ENCODE measurements around the gene LRCH1. TPM values are rescaled to one million over a fixed set of nuclear protein-coding genes. Genes with fewer than 3 reads are reported as not detected.

The LRCH1 gene
- total RNA-seq, 1 donor from 2014 or later: 3.4 TPM

DNA sequence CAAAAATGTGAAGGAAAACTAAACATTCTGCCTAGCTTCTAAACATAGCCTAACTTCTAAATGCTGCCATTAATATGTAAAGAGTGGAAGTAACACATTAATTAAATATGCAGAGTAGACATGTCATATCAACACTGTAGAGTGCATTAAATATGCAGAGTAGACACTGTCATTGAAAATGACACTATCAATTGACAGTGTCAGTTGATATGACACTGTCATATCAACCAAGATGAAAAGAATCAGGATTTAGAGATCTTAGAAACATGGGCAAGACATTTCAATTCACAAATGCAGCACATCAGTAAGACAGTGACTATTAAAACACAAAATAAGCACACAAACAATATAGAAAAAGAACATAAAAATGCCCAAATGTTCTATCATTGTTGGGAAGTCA, 218.7 kb downstream of the LRCH1 start:
- TF ChIP-seq, protein P1, sequence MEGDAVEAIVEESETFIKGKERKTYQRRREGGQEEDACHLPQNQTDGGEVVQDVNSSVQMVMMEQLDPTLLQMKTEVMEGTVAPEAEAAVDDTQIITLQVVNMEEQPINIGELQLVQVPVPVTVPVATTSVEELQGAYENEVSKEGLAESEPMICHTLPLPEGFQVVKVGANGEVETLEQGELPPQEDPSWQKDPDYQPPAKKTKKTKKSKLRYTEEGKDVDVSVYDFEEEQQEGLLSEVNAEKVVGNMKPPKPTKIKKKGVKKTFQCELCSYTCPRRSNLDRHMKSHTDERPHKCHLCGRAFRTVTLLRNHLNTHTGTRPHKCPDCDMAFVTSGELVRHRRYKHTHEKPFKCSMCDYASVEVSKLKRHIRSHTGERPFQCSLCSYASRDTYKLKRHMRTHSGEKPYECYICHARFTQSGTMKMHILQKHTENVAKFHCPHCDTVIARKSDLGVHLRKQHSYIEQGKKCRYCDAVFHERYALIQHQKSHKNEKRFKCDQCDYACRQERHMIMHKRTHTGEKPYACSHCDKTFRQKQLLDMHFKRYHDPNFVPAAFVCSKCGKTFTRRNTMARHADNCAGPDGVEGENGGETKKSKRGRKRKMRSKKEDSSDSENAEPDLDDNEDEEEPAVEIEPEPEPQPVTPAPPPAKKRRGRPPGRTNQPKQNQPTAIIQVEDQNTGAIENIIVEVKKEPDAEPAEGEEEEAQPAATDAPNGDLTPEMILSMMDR (IDR thresholded peaks at IDR 0.05; ENCODE audit: insufficient read depth, low read length, severe bottlenecking): no peak
- DNase-seq (ENCODE audit: low read depth) (no peak), FAIRE-seq (no peak)
- peaks cover 2% of the 10 kb centered on the region for H3K36me3 ChIP-seq (ENCODE audit: control insufficient read depth, insufficient read depth, low read length)
- no peak overlapping the region for H3K4me3 ChIP-seq (ENCODE audit: low read depth, low read length)
- no peaks in the 10 kb centered on the region for H3K27me3 ChIP-seq (ENCODE audit: control insufficient read depth, insufficient read depth, low read length)

DNA sequence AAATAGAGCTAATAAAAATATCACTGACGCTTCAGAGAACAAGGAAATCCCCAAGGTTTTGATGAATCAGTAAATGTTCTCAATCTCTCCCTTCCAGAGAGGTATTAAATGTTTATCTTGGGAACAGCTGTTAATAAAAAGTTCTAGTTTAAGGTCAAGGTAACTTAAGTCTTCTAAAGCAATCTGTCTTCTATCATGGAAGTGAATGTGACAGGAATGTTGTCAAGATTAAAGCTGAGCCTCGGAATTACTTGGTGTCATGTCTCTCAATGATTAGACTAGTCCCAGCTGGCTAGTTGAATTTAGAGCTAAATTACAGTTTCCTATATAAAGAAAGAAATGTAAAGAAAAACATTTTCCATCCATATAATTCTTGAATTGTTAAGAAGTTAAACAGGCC, 220.6 kb downstream of the LRCH1 start:
- H3K36me3 ChIP-seq (ENCODE audit: control insufficient read depth, insufficient read depth, low read length): peaks cover 2% of the 10 kb centered on the region
- FAIRE-seq: no peak
- TF ChIP-seq, protein P1 (IDR thresholded peaks at IDR 0.05; ENCODE audit: insufficient read depth, low read length, severe bottlenecking): no peak

DNA sequence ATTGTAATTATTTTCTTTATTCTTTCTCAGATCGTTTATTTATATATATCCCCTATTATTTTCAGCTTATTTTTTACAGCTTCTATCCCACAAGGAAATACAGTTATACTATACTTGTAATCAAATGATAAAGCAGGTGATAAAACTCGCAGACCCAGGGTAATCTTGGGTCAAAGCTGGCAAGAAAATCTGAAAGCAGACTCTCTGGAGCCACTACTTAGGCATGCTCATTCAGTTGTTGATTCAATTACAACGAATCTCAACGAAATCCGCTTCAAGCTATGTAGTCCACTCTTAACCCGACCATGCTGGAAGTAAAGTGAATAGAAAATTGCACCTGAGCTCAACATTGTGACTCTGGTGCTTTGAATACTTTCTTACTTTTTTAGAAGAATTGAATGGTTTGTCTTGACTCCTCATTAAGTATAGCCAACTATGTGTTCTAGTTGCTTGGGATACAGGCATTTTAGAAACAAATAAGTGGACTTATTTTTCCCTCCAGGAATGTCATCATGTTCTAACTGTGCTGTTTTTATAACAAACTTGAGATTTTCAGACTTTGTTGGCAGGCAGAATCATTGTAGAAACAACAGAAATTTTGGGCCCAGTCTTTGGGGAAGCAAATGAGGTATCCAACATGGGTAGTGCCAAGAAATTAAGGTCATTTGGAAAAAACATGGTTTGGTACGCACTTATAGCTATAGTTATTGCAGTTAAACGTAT, 222.6 kb downstream of the LRCH1 start:
- Histone ChIP-seq H3K4me3 (ENCODE audit: low read depth, low read length) (no peak overlapping the region), H3K36me3 (ENCODE audit: control insufficient read depth, insufficient read depth, low read length) (peaks cover 2% of the 10 kb centered on the region), H3K27me3 (ENCODE audit: control insufficient read depth, insufficient read depth, low read length) (no peaks in the 10 kb centered on the region)
- FAIRE-seq: no peak
- DNase-seq (ENCODE audit: low read depth): no peak
- TF ChIP-seq, protein P1 (IDR thresholded peaks at IDR 0.05; ENCODE audit: insufficient read depth, low read length, severe bottlenecking): no peak

More for the DNA sequence above, 220.6 kb downstream of the LRCH1 start:
- Histone ChIP-seq H3K27me3 (ENCODE audit: control insufficient read depth, insufficient read depth, low read length) (no peaks in the 10 kb centered on the region), H3K4me3 (ENCODE audit: low read depth, low read length) (no peak overlapping the region)
- DNase-seq (ENCODE audit: low read depth): no peak

DNA sequence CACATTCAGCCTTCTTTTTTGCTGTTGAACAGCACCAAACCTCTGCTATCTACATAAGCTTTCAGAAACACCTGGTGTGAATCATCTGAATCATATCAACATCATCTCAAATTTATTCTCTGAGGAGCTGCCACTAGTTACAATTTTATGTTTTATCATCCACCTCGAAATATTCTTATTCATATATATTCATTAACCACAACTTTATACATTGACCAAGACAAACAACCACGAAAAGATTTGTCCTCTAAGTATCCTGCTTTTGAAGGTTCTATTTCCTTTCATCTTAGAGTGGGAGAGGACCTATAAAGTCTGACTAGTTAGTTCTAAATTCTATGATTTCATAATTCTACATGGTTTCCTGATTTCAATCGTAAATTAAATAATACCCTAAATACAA, 225.1 kb downstream of the LRCH1 start:
- TF ChIP-seq, protein P1 (IDR thresholded peaks at IDR 0.05; ENCODE audit: insufficient read depth, low read length, severe bottlenecking): no peak
- H3K36me3 ChIP-seq (ENCODE audit: control insufficient read depth, insufficient read depth, low read length): peaks cover 2% of the 10 kb centered on the region
- DNase-seq (ENCODE audit: low read depth): no peak
- H3K27me3 ChIP-seq (ENCODE audit: control insufficient read depth, insufficient read depth, low read length): no peaks in the 10 kb centered on the region
- no peak for FAIRE-seq
- H3K4me3 ChIP-seq (ENCODE audit: low read depth, low read length): no peak overlapping the region

DNA sequence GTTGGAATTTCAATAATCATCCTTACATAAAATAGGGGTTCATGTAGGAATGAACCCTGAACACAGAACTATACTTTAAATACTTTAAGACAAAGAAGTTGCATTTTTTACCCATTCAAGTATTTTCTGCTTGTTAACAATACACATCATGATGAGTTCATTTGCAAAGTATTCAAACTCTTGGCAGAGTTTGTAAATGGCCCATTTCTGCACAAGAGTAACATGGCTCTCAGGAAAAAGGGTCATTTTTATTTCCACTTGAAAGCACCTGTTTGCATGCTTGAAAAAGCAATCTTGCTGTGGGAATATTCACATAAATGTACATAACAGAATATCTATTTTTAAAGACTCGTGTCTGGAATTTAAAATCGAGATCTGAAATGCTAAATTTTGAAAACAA, 225.9 kb downstream of the LRCH1 start:
- TF ChIP-seq, protein P1 (IDR thresholded peaks at IDR 0.05; ENCODE audit: insufficient read depth, low read length, severe bottlenecking): no peak
- DNase-seq (ENCODE audit: low read depth) (no peak), FAIRE-seq (no peak)
- Histone ChIP-seq H3K27me3 (ENCODE audit: control insufficient read depth, insufficient read depth, low read length) (no peaks in the 10 kb centered on the region), H3K4me3 (ENCODE audit: low read depth, low read length) (no peak overlapping the region), H3K36me3 (ENCODE audit: control insufficient read depth, insufficient read depth, low read length) (peaks cover 2% of the 10 kb centered on the region)

DNA sequence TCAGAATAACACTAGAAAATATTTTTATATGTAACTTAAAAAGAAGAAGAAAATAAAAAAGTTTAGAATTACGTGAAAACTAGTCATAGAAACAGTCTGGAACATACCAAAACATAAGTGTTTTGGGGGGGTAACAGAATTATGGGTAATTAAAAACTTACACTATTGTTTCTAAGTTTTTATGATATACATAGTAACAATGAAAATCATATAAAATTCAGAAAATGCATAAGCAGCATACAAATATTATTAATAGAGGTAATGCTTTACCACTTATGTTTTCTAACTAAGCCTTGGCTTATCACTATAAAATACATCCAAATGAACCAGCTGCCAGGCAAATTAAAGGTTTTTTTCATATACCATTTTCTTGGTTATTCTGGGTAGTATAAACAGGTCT, 229.1 kb downstream of the LRCH1 start:
- no peak for DNase-seq (ENCODE audit: low read depth)
- TF ChIP-seq, protein P1 (IDR thresholded peaks at IDR 0.05; ENCODE audit: insufficient read depth, low read length, severe bottlenecking): no peak
- Histone ChIP-seq H3K27me3 (ENCODE audit: control insufficient read depth, insufficient read depth, low read length) (no peaks in the 10 kb centered on the region), H3K4me3 (ENCODE audit: low read depth, low read length) (no peak overlapping the region), H3K36me3 (ENCODE audit: control insufficient read depth, insufficient read depth, low read length) (peaks cover 2% of the 10 kb centered on the region)
- no peak for FAIRE-seq

Measured in bronchial epithelial cell (primary cell).